Ovary (tissue), 9 donors: Measurements from ENCODE around the gene GBX1. TPM values are rescaled to one million over a fixed set of nuclear protein-coding genes. Genes with fewer than 3 reads are reported as not detected.

Experiments used
- DNase-seq, 5 donors: peaks; one replicate each; pipeline ENCODE4 v3.0.0-alpha.2; 2019 to 2020
- H3K27ac ChIP-seq, 2 donors: fragments of 200-600 bp; one replicate each; pipeline versions ENCODE4 v1.5.1 to v1.8.0; 2019 to 2022
- H3K27me3 ChIP-seq: fragments of 200-600 bp; one replicate; pipeline ENCODE4 v1.8.0; 2022
- H3K36me3 ChIP-seq: fragments of 200-600 bp; sonication (generic); one replicate; pipeline ENCODE4 v1.5.1; 2019
- H3K4me1 ChIP-seq: one replicate; pipeline ENCODE4 v1.8.1; 2013; ENCODE audit warnings: mild to moderate bottlenecking, moderate library complexity; ENCODE audit not compliant: insufficient read depth
- H3K4me3 ChIP-seq: fragments of 200-600 bp; sonication (generic); one replicate; pipeline ENCODE4 v1.5.1; 2017
- H3K9me3 ChIP-seq, 2 donors: fragments of 200-600 bp in 1 of 2; sonication (generic) in 1 of 2; one replicate each; pipeline versions ENCODE4 v1.5.1 to v1.8.1; 2013 to 2019; ENCODE audit warnings: mild to moderate bottlenecking in 1 of 2, moderate library complexity in 1 of 2
- CTCF ChIP-seq, 3 donors: fragments of 450-650 bp in 2 of 3; fragments of 200-600 bp in 1 of 3; IDR thresholded peaks; one replicate each; pipeline versions ENCODE4 v1.5.1 to v1.8.0; 2016 to 2022; ENCODE audit warnings: antibody characterized with exemption in 3 of 3, mild to moderate bottlenecking in 1 of 3
- EP300 ChIP-seq: sonication (generic); formaldehyde crosslinking; IDR thresholded peaks from one replicate; pipeline ENCODE4 v1.6.1; 2017; ENCODE audit warnings: antibody characterized with exemption
- POLR2A ChIP-seq: fragments of 450-650 bp; IDR thresholded peaks from one replicate; pipeline ENCODE4 v1.6.1; 2017; ENCODE audit warnings: antibody characterized with exemption, mild to moderate bottlenecking, moderate library complexity
- WGBS, 3 donors: extraction: QIAGEN DNeasy Blood & Tissue Kit in 1 of 3; methylation state at CpG; one replicate each; pipeline versions ENCODE4 v1.1.5 to v1.1.7; 2013 to 2017; 5-methylcytosine and 5-hydroxymethylcytosine counted together
- intact Hi-C, 4 donors: fragments of 100-400 bp; cut with DNase I; formaldehyde crosslinking; loops; one replicate each; pipeline versions ENCODE4 v1.11.0 to v1.15.1; 2022 to 2023
- polyA plus RNA-seq, 2 donors: library from polyadenylated mRNA; stranded (reverse); fragments of 200-250 nt in 1 of 2; fragments of 350-450 nt in 1 of 2; fragmentation: Illumina TruSeq in 1 of 2; extraction: RNeasy Lipid Tissue Mini Kit (QIAGEN cat#74804) in 1 of 2; gene quantifications; one replicate each; pipeline ENCODE4 v1.2.3, GENCODE V29; 2013 to 2014
- total RNA-seq, 7 donors: library from RNA; depleted of rRNA in 2 of 7; stranded (reverse); fragments of >200 nt in 2 of 7; fragmentation: NEBNext Ultra II Directional in 3 of 7; extraction: Animal tissue kit (Norgen Biotek cat#: 25700) in 3 of 7; gene quantifications; one replicate each; pipeline versions ENCODE4 v1.1.0 to v1.2.4, GENCODE V29; 2016 to 2023
- donor health status: DM: no; HTN: no; CAD: no; lungs with moderate emphysema.
- donor health status: DM: no; HTN: no; CAD: no.
- donor health status: Bipolar disorder and iron deficiency.
- donor health status: DM: yes; HTN: yes; CAD: no.
- donor health status: DM: no; HTN: no; CAD: no.
- donor health status: DM: yes; HTN: yes; CAD: no.

Gene GBX1
- total and polyA plus RNA-seq, 9 donors = not detected

DNA sequence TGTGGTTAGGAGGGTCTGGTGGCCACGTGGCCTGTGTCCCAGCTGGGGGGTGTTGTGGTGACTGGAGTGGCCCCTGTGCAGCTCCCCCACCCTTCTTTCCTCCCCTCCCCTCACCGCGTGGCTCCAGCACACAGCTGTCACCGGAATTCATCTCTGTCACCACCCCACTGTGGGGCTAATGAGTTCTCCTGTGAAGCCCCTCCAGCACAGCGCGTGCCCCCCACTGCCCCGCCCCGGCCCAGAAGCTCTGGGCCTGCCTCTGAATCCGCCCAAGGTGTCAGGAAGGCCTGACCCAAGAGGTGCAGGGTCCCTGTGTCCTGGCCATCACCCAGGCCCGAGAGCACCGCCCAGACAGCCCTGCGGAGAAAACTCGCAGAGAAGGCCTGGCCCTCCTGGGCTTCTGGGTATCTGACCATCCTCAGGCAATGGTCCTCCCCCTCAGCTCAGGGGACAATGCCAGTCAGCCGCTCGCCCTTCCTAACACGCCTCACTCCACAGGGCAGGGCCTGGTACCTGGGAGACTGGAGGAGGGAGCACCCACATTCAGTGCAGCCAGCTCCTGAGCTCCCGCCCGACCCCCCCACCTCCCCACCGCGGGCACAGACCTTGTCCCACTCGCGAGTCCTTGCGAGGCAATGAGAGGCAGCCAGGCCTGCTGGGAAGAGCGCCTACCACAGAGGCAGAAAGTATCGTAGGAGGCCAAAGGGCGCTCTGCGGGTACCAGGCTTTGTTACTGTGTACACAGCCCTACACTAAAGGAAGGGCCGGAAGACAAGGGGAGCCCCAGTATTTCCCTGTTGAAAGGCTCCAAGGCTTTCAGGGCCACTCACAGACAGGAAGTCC is 38.2 kb downstream of the GBX1 start:
- TF ChIP-seq CTCF (IDR thresholded peaks at IDR 0.05) = no peak
- no peak for TF ChIP-seq POLR2A
- TF ChIP-seq EP300 = no peak
- WGBS, 3 donors = 88 to 91% (median 89%) methylated on average over 28 of the region's 28 CpGs
- intact Hi-C loops = loop anchor here in 3 of 4 donors (5.0 kb wide), 4 partner anchors 38 to 173 kb away; partner anchors contain the start of gene GBX1 (in 1 of the 3)
- Histone ChIP-seq H3K27me3 (no peaks in the 10 kb centered on the region), H3K9me3 (no peaks in the 10 kb centered on the region), H3K4me3 (no peak overlapping the region), H3K27ac (no peak overlapping the region), H3K4me1 (peaks cover 8% of the 10 kb centered on the region), H3K36me3 (no peaks in the 10 kb centered on the region)
- peak in 1 of 5 donors; percentile 19 for DNase-seq

DNA sequence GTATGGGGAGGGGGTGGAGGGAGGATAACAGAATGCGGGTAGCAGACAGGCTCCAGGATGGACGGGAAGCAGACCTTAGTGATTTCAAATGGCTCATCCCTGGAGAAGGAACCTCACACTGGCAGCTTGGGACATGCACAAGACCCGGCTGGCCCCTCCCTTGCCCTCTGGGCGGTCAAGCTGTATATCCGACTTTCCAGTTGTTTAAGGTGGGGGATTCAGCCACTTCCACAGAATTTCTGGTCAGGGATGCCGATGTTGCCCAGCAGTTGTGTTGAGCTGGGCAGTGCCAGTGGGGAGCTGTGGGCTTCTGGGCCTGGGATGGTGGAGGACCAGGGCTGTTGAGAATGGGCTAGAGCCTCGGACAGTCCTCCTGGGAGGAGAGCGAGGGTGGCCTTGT is 38.8 kb downstream of the GBX1 start:
- intact Hi-C loops = loop anchor here in 3 of 4 donors (5.0 kb wide), 4 partner anchors 39 to 174 kb away; partner anchors contain the start of gene GBX1 (in 1 of the 3)

DNA sequence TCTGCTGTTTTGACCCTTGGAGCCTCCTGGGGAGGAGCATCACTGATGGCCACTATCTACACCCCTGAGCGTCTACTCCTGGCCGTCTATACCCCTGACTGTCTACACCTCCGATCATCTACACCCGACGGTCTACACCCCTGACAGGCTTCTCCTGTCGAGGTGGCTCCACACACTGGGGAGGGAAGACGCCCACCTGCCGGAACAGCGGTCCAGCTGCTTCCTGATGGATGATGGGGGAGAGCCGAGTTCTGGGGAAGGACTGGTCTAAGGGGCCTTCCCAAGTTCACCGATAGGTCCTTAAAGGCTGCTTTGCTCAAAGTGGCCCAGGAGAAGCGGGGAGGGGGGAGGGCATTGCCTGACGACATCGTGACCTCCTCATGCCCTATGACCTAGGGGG is 39.4 kb downstream of the GBX1 start:
- no peak overlapping the region for H3K4me3 ChIP-seq
- H3K9me3 ChIP-seq = no peaks in the 10 kb centered on the region
- intact Hi-C loops = loop anchor here in 3 of 4 donors (5.0 kb wide), 4 partner anchors 39 to 174 kb away; partner anchors contain the start of gene GBX1 (in 1 of the 3)
- no peak overlapping the region for H3K27ac ChIP-seq
- H3K36me3 ChIP-seq = no peaks in the 10 kb centered on the region
- H3K27me3 ChIP-seq = no peaks in the 10 kb centered on the region
- no peak for TF ChIP-seq EP300
- no peak for TF ChIP-seq POLR2A
- TF ChIP-seq CTCF (IDR thresholded peaks at IDR 0.05) = no peak
- 79 to 82% (median 80%) methylated on average over 14 of the region's 14 CpGs for WGBS, 3 donors
- peaks cover 8% of the 10 kb centered on the region for H3K4me1 ChIP-seq
- peak in 1 of 5 donors; percentile 13 for DNase-seq

More for the DNA sequence above, 38.8 kb downstream of the GBX1 start:
- TF ChIP-seq CTCF (IDR thresholded peaks at IDR 0.05) = no peak
- no peak for TF ChIP-seq POLR2A
- TF ChIP-seq EP300 = no peak
- no peak overlapping the region for H3K4me3 ChIP-seq
- H3K9me3 ChIP-seq = no peaks in the 10 kb centered on the region
- no peaks in the 10 kb centered on the region for H3K27me3 ChIP-seq
- no peaks in the 10 kb centered on the region for H3K36me3 ChIP-seq
- peaks cover 8% of the 10 kb centered on the region for H3K4me1 ChIP-seq
- no peak overlapping the region for H3K27ac ChIP-seq
- DNase-seq = peak in 1 of 5 donors; percentile 10
- 82 to 85% (median 83%) methylated on average over 8 of the region's 8 CpGs for WGBS, 3 donors

GRCh38 chr7:151126491-151127137 is 40.9 kb downstream of the GBX1 start:
- Histone ChIP-seq H3K27ac (no peak overlapping the region), H3K4me1 (peaks cover 8% of the 10 kb centered on the region), H3K27me3 (no peaks in the 10 kb centered on the region), H3K9me3 (no peaks in the 10 kb centered on the region), H3K36me3 (no peaks in the 10 kb centered on the region), H3K4me3 (no peak overlapping the region)
- DNase-seq = no peak
- intact Hi-C loops = loop anchor here in 3 of 4 donors (5.0 kb wide), 4 partner anchors 41 to 176 kb away; partner anchors contain the start of gene GBX1 (in 1 of the 3)
- no peak for TF ChIP-seq EP300
- no peak for TF ChIP-seq POLR2A
- TF ChIP-seq CTCF (IDR thresholded peaks at IDR 0.05) = no peak
- 70 to 74% (median 73%) methylated on average over 18 to 19 of the region's 19 CpGs for WGBS, 3 donors
